ENCODE measurements around the gene RIF1.
"Not testable (repeated sequence)": the region's sequence is repeated elsewhere in the genome, so short reads cannot be mapped to it uniquely, and the experiment has no call there.

Gene RIF1

GRCh38 chr2:151417650-151418049 is 7.9 kb downstream of the RIF1 start:
- H3K4me3 ChIP-seq (replicated peaks in 1 of 2; ENCODE audit: low read depth in 2 of 2, low read length in 2 of 2): no peak overlapping the region
- DNase-seq (ENCODE audit: low read depth in 2 of 2): no peak
- no peak for TF ChIP-seq CTCF (IDR thresholded peaks at IDR 0.05; ENCODE audit: low read depth, low read length)

GRCh38 chr2:151421681-151422080 is 12.0 kb downstream of the RIF1 start:
- not testable (repeated sequence) for DNase-seq (ENCODE audit: low read depth in 2 of 2); H3K4me3 ChIP-seq (replicated peaks in 1 of 2; ENCODE audit: low read depth in 2 of 2, low read length in 2 of 2)

GRCh38 chr2:151422917-151423439 is 13.3 kb downstream of the RIF1 start:
- TF ChIP-seq CTCF (IDR thresholded peaks at IDR 0.05; ENCODE audit: low read depth, low read length): no peak
- no peak overlapping the region for H3K4me3 ChIP-seq (replicated peaks in 1 of 2; ENCODE audit: low read depth in 2 of 2, low read length in 2 of 2)
- no peak for DNase-seq (ENCODE audit: low read depth in 2 of 2)

GRCh38 chr2:151423760-151424159 is 14.1 kb downstream of the RIF1 start:
- DNase-seq (ENCODE audit: low read depth in 2 of 2): peak in 1 of 2 donors; percentile 7
- TF ChIP-seq CTCF (IDR thresholded peaks at IDR 0.05; ENCODE audit: low read depth, low read length): no peak
- H3K4me3 ChIP-seq (replicated peaks in 1 of 2; ENCODE audit: low read depth in 2 of 2, low read length in 2 of 2): no peak overlapping the region

GRCh38 chr2:151437630-151438029 is 27.9 kb downstream of the RIF1 start:
- DNase-seq (ENCODE audit: low read depth in 2 of 2): peak; percentile 50 to 61
- no peak overlapping the region for H3K4me3 ChIP-seq (replicated peaks in 1 of 2; ENCODE audit: low read depth in 2 of 2, low read length in 2 of 2)
- TF ChIP-seq CTCF (IDR thresholded peaks at IDR 0.05; ENCODE audit: low read depth, low read length): peak; percentile 35

GRCh38 chr2:151438506-151438905 is 28.8 kb downstream of the RIF1 start:
- TF ChIP-seq CTCF (IDR thresholded peaks at IDR 0.05; ENCODE audit: low read depth, low read length): no peak
- H3K4me3 ChIP-seq (replicated peaks in 1 of 2; ENCODE audit: low read depth in 2 of 2, low read length in 2 of 2): no peak overlapping the region
- DNase-seq (ENCODE audit: low read depth in 2 of 2): no peak

GRCh38 chr2:151439127-151439526 is 29.4 kb downstream of the RIF1 start:
- H3K4me3 ChIP-seq (replicated peaks in 1 of 2; ENCODE audit: low read depth in 2 of 2, low read length in 2 of 2): no peak overlapping the region
- TF ChIP-seq CTCF (IDR thresholded peaks at IDR 0.05; ENCODE audit: low read depth, low read length): no peak
- DNase-seq (ENCODE audit: low read depth in 2 of 2): no peak
